ENCODE measurements around the gene PLAGL2.
"Not testable (repeated sequence)": the region's sequence is repeated elsewhere in the genome, so short reads cannot be mapped to it uniquely, and the experiment has no call there.

The PLAGL2 gene

DNA sequence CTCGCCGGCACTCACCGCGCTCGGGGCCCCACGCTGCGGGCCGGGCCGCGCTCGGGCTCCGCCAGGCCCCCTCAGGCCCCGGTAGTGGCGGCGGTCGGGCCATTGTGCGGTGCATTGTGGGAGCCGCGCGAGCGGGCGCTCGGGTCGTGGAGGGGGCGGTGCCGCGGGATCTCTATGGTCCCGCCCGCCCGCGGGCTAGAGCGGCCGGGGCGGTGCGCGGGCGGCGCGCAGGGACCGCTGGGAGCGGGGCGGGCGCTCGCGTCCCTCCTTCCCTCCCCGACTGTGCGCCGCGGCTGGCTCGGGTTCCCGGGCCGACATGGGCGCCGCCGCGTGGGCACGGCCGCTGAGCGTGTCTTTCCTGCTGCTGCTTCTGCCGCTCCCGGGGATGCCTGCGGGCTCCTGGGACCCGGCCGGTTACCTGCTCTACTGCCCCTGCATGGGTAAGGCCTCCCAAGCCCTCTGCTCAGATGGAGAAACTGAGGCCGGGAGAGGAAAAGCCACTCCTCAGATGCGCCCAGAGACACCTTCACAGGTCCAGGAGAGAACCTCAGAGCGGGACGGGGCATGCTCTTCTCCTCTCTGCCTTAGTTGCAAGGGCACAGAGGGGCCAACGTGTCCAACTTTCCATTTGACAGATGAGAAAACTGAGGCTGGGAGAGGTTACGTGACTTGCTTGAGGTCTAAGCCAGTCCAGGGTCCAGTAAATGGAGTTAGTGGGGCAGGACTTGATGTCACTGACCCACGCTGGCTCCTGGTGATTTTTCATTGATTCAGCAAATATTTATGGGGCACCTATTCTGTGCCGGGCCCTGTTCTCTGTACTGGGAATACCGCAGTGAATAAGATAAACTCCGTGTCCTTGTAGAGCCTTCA is at the start of gene PLAGL2, which contains the start of gene POFUT1:
TSS of gene PLAGL2 (minus strand) at position 118 of the 873 bp plus-strand sequence. CDS start 5,565 bp downstream, outside the sequence.
TSS of gene POFUT1 (plus strand) at position 255 of the 873 bp plus-strand sequence. CDS start at position 317, 62 bp downstream.
- no peak for FAIRE-seq
- peak; percentile 100 for DNase-seq (ENCODE audit: low spot score)

DNA sequence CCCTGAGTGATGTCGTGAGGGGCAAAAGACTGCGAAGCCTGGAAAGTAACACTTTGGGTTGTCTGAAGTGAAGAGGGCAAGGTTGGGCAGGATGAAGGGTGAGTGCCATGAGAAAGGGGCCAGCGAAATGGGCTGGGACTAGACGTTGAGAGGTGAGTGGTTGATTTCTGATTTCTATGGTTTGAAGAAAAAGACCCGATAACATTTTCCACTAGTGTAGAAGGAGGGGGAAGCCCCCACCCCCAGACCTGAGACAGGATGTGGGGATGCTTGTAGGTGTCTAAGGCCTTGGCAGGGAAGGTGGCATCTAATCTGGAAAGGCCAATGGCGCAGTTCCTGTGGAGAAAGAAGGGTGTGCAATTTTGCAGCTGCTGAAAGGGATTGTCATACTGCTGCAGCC is 44.6 kb upstream of the PLAGL2 start:
- FAIRE-seq (no peak), DNase-seq (ENCODE audit: low spot score) (no peak)

GRCh38 chr20:32251470-32251869 is 43.9 kb upstream of the PLAGL2 start:
- no peak for FAIRE-seq
- DNase-seq (ENCODE audit: low spot score), result no peak

GRCh38 chr20:32249030-32249738 is 41.6 kb upstream of the PLAGL2 start:
- DNase-seq (ENCODE audit: low spot score), result no peak
- no peak for FAIRE-seq

DNA sequence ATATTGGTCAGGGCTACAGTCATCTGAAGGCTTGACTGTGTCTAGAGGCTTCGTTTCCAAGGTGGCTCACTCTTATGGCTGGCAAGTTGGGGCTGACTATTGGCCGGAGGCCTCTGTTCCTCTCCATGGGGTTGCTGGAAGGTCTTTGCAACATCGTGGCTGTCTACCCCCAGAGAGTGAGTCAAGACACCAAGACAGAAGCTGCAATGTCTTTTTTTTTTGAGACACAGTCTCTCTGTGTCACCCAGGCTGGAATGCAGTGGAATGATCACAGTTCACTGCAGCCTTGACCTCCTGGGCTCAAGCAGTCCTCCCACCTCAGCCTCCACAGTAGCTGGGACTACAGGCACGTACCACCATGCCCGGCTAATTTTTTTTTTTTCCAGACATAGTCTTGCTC is 40.5 kb upstream of the PLAGL2 start:
- FAIRE-seq, result no peak
- no peak for DNase-seq (ENCODE audit: low spot score)

- not testable (repeated sequence) for FAIRE-seq; DNase-seq (ENCODE audit: low spot score)
Observed at GRCh38 chr20:32246208-32246607, 38.7 kb upstream of the PLAGL2 start.

DNA sequence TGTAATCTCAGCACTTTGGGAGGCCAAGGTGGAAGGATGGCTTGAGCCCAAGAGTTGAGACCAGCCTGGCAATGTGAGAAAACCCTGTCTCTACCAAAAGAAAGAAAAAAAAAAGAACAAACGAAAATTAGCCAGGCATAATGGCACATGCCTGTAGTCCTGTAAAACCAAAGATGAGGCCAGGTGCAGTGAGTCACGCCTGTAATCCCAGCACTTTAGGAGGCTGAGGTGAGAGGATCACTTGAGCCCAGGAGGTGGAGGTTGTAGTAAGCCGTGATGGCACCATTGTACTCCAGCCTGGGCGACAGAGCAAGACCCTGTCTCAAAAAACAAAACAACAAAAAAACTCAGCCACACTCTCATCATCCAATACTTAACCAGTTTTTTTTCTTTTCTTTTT is 37.4 kb upstream of the PLAGL2 start:
- DNase-seq (ENCODE audit: low spot score) (no peak), FAIRE-seq (no peak)

GRCh38 chr20:32244150-32244823 is 36.7 kb upstream of the PLAGL2 start:
- FAIRE-seq, result no peak

GRCh38 chr20:32241807-32242206 is 34.3 kb upstream of the PLAGL2 start:
- no peak for DNase-seq (ENCODE audit: low spot score)
- FAIRE-seq, result no peak

More at GRCh38 chr20:32244150-32244823, 36.7 kb upstream of the PLAGL2 start:
- DNase-seq (ENCODE audit: low spot score), result no peak

DNA sequence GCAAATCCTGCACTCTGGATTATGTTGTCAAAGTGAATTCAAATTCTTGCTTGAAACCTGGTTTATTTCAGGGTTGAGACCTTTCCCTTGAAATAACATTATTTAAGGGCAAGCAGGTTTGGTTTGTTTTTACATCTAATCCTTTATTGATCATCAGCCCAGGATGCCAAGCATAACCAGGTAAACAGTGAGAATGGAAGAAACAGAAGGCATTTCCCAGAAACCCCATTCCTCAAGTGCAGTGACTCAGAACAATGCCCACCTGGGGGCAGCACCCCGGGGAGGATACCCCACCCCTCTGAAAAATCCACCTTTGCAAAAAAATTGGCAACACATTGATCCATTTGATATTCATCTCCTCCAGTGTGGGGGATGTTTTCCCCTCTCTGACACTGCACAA is 32.7 kb upstream of the PLAGL2 start:
- no peak for FAIRE-seq
- DNase-seq (ENCODE audit: low spot score), result no peak

DNA sequence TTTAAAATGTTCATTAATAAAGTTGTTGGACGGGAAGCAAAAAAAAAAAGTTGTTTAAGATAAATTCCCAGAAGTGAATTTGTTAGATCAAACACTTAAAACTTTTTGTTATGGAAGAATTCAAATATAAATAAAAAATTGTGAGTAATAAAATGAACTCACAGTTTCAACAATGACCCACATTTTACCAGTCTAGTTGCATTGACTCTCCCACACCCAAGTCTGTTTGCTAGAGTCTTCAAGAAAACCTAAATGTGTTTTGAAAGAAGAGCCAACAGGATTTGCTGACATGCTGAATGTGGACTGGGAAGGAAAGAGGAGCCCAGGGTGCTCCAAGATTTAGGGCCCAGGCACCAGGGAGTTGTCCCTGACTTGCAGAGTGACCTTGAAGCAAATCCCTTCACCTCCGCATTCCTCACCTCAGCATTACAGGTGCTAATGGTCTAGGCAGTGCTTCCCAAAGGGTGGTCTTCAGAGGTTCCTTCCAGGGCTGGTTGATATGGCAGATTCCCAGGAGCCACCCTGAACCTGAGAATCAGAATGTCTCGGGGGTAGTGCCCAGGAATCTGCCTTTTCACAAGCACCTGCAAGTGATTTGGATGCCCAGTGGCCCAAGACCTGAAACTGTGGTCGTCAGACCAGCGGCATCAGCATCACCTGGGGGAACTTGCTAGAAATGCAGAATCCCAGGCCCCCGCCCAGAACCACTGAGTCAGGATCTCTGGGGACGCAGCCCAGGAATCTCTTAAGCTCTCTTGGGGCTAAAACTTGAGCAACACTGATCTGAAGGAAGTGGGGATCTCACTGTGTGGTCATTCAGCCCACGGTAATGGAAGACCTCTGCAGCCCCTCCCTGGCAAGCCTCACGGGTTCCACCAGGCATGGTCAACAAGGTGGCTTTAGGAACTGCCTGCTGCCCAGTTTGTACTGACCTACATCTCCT is 31.2 kb upstream of the PLAGL2 start:
- no peak for FAIRE-seq
- no peak for DNase-seq (ENCODE audit: low spot score)

- no peak for FAIRE-seq
- DNase-seq (ENCODE audit: low spot score), result no peak
Observed at GRCh38 chr20:32237419-32237818, 29.9 kb upstream of the PLAGL2 start.

DNA sequence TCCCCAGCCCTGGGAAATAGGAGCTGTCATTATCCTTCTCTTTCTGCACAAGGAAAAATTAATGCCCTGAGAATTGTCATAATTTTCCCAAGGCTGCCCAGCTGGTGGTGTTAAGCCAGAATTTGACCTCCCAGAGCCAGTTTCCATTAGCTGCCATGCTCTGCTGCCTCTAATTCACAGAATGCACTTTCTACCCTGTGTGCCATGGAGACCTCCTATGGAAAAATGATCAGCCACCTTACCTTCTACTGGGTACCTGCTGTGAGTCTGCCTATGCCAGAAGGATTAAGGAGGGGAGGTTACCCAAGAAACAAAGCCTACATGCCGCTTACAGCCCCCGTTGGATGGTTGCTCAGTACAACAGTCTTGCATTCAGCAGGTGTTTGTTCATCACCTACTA is 29.3 kb upstream of the PLAGL2 start:
- FAIRE-seq (no peak), DNase-seq (ENCODE audit: low spot score) (no peak)

- FAIRE-seq, result no peak
Observed at GRCh38 chr20:32236048-32236533, 28.5 kb upstream of the PLAGL2 start.

DNA sequence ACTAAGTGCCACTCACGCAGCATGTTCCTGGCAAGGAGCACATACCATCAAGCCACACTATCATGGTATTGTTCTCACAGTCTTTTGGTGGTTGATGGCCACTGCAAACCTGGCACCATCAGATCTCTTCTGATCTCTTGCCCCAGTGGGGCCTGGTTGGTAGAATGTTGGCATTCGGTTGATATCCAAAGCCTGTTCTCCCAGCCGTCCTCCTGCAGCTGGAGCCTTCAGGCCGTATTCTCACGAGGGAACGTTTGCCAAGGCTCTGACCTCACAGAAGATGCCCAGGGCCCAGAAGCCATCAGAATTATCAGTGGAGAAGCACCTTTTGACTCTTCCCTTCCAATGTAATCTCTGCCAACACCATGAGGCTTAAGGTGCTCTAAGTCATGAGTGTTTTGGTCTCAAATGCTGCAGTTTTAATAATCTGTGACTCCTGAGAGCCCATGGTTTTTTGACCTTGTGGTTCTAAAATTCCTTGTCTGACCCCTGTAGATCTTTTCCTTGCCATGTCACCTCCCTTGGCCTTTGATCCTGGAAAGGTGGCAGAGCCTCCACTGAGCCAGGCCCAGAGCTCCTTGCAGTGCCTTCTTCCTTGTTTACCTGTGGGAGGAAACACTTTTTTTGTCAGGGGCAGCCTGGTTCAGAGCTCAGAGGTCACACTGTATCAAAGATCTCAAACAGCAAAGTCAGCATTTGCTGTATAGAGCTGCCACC is 27.9 kb upstream of the PLAGL2 start:
- no peak for FAIRE-seq

More at GRCh38 chr20:32236048-32236533, 28.5 kb upstream of the PLAGL2 start:
- no peak for DNase-seq (ENCODE audit: low spot score)

GRCh38 chr20:32234135-32234808 is 26.7 kb upstream of the PLAGL2 start:
- FAIRE-seq (no peak), DNase-seq (ENCODE audit: low spot score) (no peak)

More for the DNA sequence above, 27.9 kb upstream of the PLAGL2 start:
- DNase-seq (ENCODE audit: low spot score), result no peak

DNA sequence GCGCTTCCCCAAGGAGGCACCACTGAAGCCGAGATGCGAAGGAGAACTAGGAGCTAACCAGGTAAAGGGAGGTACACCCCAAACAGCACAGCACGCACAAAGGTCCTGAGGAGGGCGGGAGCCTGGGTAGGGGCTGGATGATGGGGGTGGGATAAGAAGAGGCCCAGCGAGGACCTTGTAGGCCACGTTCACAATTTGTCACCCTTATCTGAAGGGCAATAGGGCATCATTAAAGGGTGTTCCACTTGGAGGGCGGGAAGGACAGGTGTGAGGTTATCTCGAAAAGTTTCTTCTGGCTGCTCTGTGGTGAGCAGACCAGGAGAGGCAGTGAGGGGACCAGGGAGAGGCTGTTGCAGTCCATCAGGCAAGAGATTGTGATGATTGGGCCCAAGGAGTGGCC is 25.7 kb upstream of the PLAGL2 start:
- no peak for DNase-seq (ENCODE audit: low spot score)
- FAIRE-seq, result no peak

DNA sequence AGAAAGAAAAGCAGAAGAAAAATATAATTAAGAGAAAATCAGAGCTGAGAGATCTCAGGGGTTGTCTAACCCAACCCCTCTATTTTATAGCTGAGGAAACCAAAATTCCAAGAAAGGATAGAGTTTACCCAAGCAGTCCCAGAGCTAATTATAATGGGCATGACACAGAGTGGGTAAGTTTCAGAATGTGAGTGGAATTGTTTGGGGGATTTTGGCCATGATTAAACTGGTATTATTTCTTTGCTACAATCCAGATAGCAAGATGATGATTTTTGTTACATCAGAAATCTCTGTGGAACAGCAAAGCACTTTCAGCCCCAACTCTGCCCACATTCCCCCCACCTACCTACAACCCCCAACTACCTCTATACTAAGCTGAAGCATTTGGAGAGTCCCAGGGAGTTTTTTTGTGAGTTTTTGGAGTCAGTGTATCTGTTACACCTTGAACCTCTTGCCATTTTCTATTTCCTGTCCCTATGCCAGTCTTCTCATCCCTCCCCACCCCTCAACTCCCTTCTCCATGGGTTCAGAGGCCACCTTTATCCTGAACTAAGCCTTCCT is 24.9 kb upstream of the PLAGL2 start:
- DNase-seq (ENCODE audit: low spot score), result no peak

GRCh38 chr20:32231847-32232246 is 24.3 kb upstream of the PLAGL2 start:
- FAIRE-seq, result no peak
- DNase-seq (ENCODE audit: low spot score), result no peak

More for the DNA sequence above, 24.9 kb upstream of the PLAGL2 start:
- FAIRE-seq, result no peak
